GM12892 (cell line): ENCODE results near the gene MSGN1.
A peak's percentile ranks its signal among the peaks of the same experiment; 100 is the strongest.
"Not testable (repeated sequence)": the region's sequence is repeated elsewhere in the genome, so short reads cannot be mapped to it uniquely, and the experiment has no call there.

Experiments used
- DNase-seq: peaks from one replicate; pipeline ENCODE4 v3.0.0; 2011; ENCODE audit not compliant: insufficient read length
- FAIRE-seq: peaks from 2 replicates; lab custom pipeline; 2011; peaks lifted over from hg19 to GRCh38; lab: Jason Lieb, UNC
- POLR2A ChIP-seq: IDR thresholded peaks from 2 replicates; pipeline ENCODE4 v1.6.1; 2011; ENCODE audit warnings: low read depth, low read length, control low read depth
- POLR2AphosphoS5 ChIP-seq: IDR thresholded peaks from 2 replicates; pipeline ENCODE4 v1.6.1; 2011; ENCODE audit warnings: low read depth, low read length, control low read depth
- TAF1 ChIP-seq: IDR thresholded peaks from 2 replicates; pipeline ENCODE4 v1.6.1; 2011; ENCODE audit warnings: low read depth, mild to moderate bottlenecking, control low read depth, low read length, borderline replicate concordance

Gene MSGN1

DNA sequence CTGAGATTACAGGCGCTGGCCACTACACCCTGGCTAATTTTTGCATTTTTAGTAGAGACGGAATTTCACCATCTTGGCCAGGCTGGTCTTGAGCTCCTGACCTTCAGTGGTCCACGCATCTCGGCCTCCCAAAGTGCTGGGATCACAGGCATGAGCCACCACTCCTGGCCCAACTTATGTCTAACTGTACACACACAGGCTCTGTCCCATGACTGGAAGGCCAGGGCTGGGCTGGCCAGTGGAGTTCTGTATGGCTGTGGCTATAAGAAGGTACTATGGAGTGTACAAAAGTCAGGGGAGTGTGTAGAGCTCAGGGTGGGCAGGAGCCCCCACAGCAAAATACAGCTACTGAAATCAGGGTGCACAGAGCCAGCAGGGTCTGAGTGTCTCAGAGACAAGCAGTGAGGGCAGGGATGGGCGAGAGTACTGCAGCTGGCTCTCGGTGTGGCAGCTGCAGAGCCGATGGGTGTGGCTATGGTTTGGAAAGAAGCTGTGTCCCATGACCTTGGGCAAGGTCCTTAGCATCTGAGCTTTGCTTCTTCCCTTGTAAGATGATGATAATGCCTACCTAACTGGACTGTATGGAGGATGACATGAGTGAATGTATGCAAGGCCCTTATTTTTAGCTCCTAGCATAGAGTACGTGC is 10.4 kb upstream of the MSGN1 start:
- DNase-seq (no peak), FAIRE-seq (no peak)
- no peak for TF ChIP-seq POLR2AphosphoS5
- no peak for TF ChIP-seq POLR2A
- no peak for TF ChIP-seq TAF1

DNA sequence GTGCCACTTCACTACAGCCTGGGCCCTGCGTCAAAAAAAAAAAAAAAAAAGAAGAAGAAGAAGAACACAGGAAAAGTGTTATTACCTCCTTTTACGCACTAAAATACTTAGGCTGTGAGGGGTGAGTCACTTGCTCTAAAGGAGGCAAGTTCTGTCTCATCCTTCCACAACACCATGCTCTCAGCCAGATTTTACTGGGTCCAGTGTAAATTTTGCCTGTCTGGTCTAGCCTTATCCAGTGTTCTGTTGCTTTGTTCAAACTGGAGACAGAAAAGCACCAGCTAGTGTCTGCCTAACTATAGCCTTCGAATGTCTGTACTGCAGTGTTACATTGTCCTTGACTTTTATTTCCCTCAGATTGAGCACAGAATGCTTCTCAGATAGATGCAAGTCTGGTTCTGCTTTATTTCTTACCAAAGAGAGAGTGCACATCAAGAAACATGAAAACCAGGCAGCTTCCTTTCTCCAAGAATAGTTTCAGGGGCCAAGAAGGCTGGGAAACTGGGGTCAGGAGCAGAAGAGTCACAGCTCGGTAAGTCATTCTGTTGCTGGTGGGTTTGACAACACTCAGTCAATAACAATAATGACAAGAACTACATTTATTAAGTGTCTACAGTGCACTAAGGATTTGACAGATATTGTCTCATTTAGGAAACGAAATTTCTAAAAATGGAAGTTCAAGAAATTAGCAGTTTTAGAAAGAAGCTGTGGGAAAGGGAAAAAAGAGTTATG is 3.1 kb upstream of the MSGN1 start:
- no peak for DNase-seq
- FAIRE-seq = peak; percentile 73
- TF ChIP-seq POLR2A (no peak), POLR2AphosphoS5 (no peak), TAF1 (no peak)

DNA sequence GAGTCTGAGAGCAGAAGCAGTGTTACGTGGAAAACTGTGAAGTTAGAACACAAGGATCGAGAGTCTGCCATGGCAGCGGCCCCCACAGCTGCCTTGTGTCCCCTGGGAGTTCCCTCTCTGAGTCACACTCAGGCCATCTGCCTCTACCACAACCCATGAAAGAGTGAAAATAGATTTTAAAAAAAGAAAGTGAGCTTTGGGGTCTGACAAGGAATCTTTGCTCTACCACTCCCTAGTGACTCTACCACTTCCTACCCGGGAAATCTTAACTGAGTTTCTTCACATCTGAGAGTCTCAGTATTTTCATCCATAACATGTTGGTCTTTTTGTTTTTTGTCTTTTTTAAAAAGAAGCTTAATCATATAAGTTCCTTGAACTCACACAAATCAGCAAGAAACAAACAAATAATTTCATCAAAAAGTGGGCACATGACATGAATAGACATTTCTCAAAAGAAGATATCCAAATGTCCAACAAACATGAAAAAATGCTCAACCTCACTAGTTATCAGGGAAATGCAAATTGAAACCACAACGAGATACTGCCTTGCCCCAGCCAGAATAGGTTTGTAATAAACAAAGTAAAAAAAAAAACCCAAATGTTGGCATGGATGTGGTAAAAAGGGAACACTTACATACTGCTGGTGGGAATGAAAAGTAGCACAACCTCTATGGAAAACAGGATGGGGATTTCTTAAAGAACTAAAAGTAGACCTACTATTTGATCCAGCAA is 2.4 kb upstream of the MSGN1 start:
- peak; percentile 50 for DNase-seq
- TF ChIP-seq POLR2A = 0 out of 2 replicates have a peak, but pooled peaks have one; percentile 8
- no peak for TF ChIP-seq TAF1

DNA sequence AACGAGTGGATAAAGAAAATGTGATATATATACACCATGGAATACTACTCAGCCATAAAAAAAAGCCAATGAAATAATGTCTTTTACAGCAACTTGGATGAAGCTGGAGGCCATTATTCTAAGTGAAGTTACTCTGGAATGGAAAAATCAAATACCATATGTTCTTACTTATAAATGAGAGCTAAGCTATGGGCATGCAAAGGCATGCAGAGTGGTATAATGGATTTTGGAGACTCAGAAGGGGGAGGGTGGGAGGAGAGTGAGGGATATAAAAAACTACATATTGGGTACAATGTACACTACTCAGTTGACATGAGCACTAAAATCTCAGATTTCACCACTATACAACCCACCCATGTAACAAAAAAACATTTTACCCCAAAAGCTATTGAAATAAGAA is 1.7 kb upstream of the MSGN1 start:
- FAIRE-seq (no peak), DNase-seq (no peak)
- TF ChIP-seq POLR2A = no peak

More for the DNA sequence above, 2.4 kb upstream of the MSGN1 start:
- peak; percentile 89 for FAIRE-seq

- FAIRE-seq (peak; percentile 82), DNase-seq (no peak)
- TF ChIP-seq POLR2AphosphoS5 (no peak), TAF1 (no peak), POLR2A (no peak)
Measured at GRCh38 chr2:17815468-17816184, 634 bp upstream of the MSGN1 start.

- DNase-seq = no peak
- no peak for FAIRE-seq
- TF ChIP-seq POLR2A (no peak), POLR2AphosphoS5 (no peak), TAF1 (no peak)
Measured at GRCh38 chr2:17818235-17818815, 2.1 kb downstream of the MSGN1 start.

DNA sequence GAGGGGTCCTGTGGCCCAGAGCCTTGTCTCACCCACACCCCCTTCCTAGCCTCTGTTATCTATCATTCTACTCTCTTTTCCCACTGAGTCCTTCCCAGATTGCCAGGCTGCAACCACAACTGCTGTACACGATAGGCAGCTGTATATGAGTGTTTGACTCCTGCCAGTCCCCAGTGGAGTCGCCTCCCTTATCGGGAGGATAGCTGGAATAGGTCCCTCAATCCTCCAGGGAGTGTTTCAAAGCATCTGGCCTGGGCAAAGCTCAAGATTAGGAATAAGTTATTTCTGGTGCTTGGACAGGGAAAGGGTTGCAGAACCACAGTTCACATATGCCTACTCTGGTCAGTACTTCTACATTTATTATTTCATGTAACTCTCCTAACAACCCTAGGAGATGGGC is 4.8 kb downstream of the MSGN1 start:
- FAIRE-seq (no peak), DNase-seq (no peak)
- TF ChIP-seq TAF1 (no peak), POLR2AphosphoS5 (no peak), POLR2A (no peak)

DNA sequence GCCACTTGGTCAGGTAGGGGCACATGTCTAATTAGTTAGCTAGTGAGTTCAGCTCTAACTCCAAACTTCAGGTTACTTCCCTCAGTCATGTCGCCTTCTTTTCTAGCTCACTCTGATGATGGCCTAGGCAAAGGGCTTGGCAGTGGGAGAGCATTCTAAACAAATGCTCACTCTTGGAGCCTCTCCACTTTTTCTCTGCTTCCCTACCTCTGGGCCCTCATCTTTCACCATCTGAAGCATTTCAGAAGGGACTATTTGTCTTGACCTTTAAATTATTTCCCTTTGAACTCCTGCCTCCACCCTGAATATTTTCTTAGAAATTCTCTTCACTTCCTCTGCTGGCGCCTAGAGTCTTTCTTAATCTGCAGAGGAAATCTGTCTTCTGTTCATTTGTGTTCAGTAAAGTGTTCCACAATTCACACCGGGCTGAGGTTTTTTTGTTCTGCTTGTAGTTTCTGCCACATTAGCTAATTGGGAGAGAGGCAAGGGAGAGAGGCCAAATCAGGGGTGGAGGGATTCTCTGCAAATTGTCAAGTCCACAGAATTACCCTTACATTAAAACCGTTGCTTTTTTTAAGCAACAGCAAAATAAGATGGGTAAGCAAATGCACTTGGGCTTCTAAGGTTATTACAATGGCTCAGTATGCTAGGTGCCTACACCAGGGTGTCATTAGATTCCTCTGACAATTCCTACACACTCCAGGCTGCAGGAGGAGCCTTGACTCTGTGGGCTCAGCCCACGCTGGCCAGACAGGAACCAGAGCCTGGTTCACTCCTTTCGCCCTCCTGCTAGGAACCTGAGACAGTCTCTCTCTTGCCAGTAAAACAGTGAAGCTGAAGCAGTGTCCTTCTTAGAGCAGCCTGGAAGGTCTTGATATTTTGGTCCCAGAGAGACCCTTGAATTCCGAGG is 5.5 kb downstream of the MSGN1 start:
- TF ChIP-seq POLR2A = no peak
- no peak for TF ChIP-seq POLR2AphosphoS5
- no peak for TF ChIP-seq TAF1
- no peak for DNase-seq
- FAIRE-seq = peak; percentile 84

DNA sequence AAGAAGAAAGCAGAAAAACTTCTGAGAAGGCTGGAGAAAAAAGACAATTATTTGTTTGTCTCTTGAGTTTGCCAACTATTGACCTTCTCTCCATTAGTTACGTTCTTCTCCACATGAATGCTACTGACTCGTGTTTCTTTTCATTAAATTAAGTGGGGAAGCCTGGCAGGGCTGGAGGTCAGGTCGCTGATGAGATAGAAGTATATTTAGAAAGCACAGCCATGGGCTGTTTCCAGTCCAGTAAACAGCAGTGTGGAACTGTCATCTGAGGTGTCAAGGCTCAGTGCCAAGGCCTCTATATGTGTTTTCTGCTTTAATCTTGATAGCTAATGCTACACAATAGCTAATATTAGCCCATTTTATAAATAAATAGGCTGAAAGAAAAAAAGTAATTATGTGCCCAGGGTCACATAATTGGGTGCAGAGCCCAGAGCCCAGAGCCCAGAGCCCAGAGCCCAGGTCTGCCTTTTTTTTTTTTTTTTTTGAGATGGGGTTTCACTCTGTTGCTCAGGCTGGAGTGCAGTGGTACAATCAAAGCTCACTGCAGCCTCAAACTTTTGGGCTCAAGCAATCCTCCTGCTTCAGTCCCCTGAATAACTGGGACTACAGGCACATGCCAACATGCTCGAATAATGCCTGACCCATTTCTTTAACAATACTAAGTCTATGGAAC is 6.3 kb downstream of the MSGN1 start:
- peak; percentile 68 for FAIRE-seq
- no peak for TF ChIP-seq POLR2A
- TF ChIP-seq TAF1 = no peak
- no peak for TF ChIP-seq POLR2AphosphoS5
- no peak for DNase-seq

- not testable (repeated sequence) for FAIRE-seq, DNase-seq
Measured at GRCh38 chr2:17823646-17824045, 7.4 kb downstream of the MSGN1 start.
